OCI-LY7 (cell line): ENCODE results near the gene TRPM2. TPM values are rescaled to one million over a fixed set of nuclear protein-coding genes. Genes with fewer than 3 reads are reported as not detected.

Experiments
- BruUV-seq: library from RNA; stranded (reverse); fragments of 400-500 nt; replicated peaks from 2 replicates; lab custom pipeline; 2021; lab: Mats Ljungman, UMichigan
- CTCF ChIA-PET: fragments of 300-600 bp; sonication (Branson Sonifier 250); formaldehyde crosslinking; loops from one replicate; lab custom pipeline; 2022; ENCODE audit warnings: antibody characterized with exemption; ENCODE audit not compliant: unreplicated experiment; lab: Charles Lee
- POLR2A ChIA-PET: fragments of 300-600 bp; sonication (Branson Sonifier 250); formaldehyde crosslinking; loops from one replicate; lab custom pipeline; 2022; ENCODE audit warnings: antibody characterized with exemption; lab: Charles Lee
- DNase-seq: peaks from one replicate; pipeline ENCODE4 v3.0.0-alpha.2; 2015; ENCODE audit warnings: low spot score
- H2AFZ ChIP-seq: fragments of 200-600 bp; sonication (generic), shearing (Covaris generic); 2 replicates; pipeline ENCODE4 v1.6.1; 2014; ENCODE audit warnings: mild to moderate bottlenecking, antibody characterized with exemption, low read length, moderate library complexity
- H3K27ac ChIP-seq: fragments of 200-600 bp; sonication (generic); 2 replicates; pipeline ENCODE4 v1.5.1; 2014; ENCODE audit warnings: mixed run types, low read depth, mild to moderate bottlenecking, moderate library complexity, low read length, inconsistent platforms; ENCODE audit not compliant: poor library complexity, severe bottlenecking
- H3K36me3 ChIP-seq: fragments of 200-600 bp; sonication (generic); 2 replicates; pipeline ENCODE4 v1.6.1; 2014; ENCODE audit warnings: mild to moderate bottlenecking, antibody characterized with exemption, low read length, moderate library complexity, mixed read lengths; ENCODE audit not compliant: insufficient read depth
- H3K4me1 ChIP-seq: fragments of 200-600 bp; sonication (generic); 2 replicates; pipeline ENCODE4 v1.5.1; 2014; ENCODE audit warnings: mild to moderate bottlenecking, low read length; ENCODE audit not compliant: insufficient read depth, poor library complexity, severe bottlenecking
- H3K4me2 ChIP-seq: fragments of 200-600 bp; sonication (generic); 2 replicates; pipeline ENCODE4 v1.6.1; 2014; ENCODE audit warnings: mild to moderate bottlenecking, low read length
- H3K4me3 ChIP-seq: fragments of 200-600 bp; sonication (generic); 2 replicates; pipeline ENCODE4 v1.5.1; 2014; ENCODE audit warnings: mild to moderate bottlenecking, low read depth, low read length; ENCODE audit not compliant: poor library complexity, severe bottlenecking
- H3K79me2 ChIP-seq: fragments of 200-600 bp; sonication (generic); 2 replicates; pipeline ENCODE4 v1.6.1; 2016; ENCODE audit warnings: low read depth, mild to moderate bottlenecking, low read length, moderate library complexity, mixed read lengths; ENCODE audit not compliant: insufficient read depth
- H3K9me2 ChIP-seq: fragments of 200-600 bp; sonication (generic); 2 replicates; pipeline ENCODE4 v1.6.1; 2016; ENCODE audit warnings: mild to moderate bottlenecking, low read length, mixed read lengths; ENCODE audit not compliant: insufficient read depth
- H3K9me3 ChIP-seq: fragments of 200-600 bp; sonication (generic); 2 replicates; pipeline ENCODE4 v1.6.1; 2014; ENCODE audit warnings: mild to moderate bottlenecking, mixed run types, low read length, mixed read lengths
- H4K20me1 ChIP-seq: fragments of 200-600 bp; sonication (generic); 2 replicates; pipeline ENCODE4 v1.6.1; 2014; ENCODE audit warnings: mild to moderate bottlenecking, antibody characterized with exemption, low read length, moderate library complexity, mixed read lengths; ENCODE audit not compliant: insufficient read depth
- CTCF ChIP-seq: fragments of 200-600 bp; sonication (generic); conservative IDR thresholded peaks from 2 replicates; pipeline ENCODE4 v1.5.1; 2014; ENCODE audit warnings: mild to moderate bottlenecking, antibody characterized with exemption, low read length, moderate library complexity, mixed read lengths
- EZH2phosphoT487 ChIP-seq: fragments of 200-600 bp; sonication (generic); IDR thresholded peaks from 2 replicates; pipeline ENCODE4 v1.6.1; 2018; ENCODE audit warnings: low read depth, borderline replicate concordance, mild to moderate bottlenecking, mixed run types, antibody characterized with exemption, low read length, moderate library complexity, mixed read lengths
- intact Hi-C: fragments of 100-400 bp; cut with micrococcal nuclease; formaldehyde crosslinking; loops from one replicate; pipeline ENCODE4 v1.10.0; 2022; ENCODE audit not compliant: unreplicated experiment
- total RNA-seq, 2 experiments: library from RNA; depleted of rRNA in 1 of 2; stranded (reverse); fragments of >200 nt in 1 of 2; shearing (Covaris generic) in 1 of 2; gene quantifications; 2 replicates each; pipeline ENCODE4 v1.2.3, GENCODE V29; 2014 to 2022

The TRPM2 gene
- total RNA-seq, 2 experiments from 2014 or later = 1.8 to 7.1 TPM

GRCh38 chr21:44433791-44434567, 80.6 kb downstream of the TRPM2 start:
- ChIA-PET POLR2A (no interaction called here), CTCF (no interaction called here)
- Histone ChIP-seq H3K4me1 (no peaks in the 10 kb centered on the region), H3K4me3 (no peak overlapping the region), H3K9me3 (peaks cover 8% of the 10 kb centered on the region), H3K79me2 (no peaks in the 10 kb centered on the region), H3K4me2 (no peak overlapping the region), H3K27ac (no peak overlapping the region), H2AFZ (no peak overlapping the region), H3K9me2 (no peaks in the 10 kb centered on the region), H3K36me3 (no peaks in the 10 kb centered on the region), H4K20me1 (no peaks in the 10 kb centered on the region)
- intact Hi-C loops = no loop called here
- TF ChIP-seq CTCF (no peak), EZH2phosphoT487 (no peak)
- no TSS peak for BruUV-seq
- no peak for DNase-seq

GRCh38 chr21:44434568-44434925, 81.1 kb downstream of the TRPM2 start:
- no peaks in the 10 kb centered on the region for H3K36me3 ChIP-seq
- H4K20me1 ChIP-seq = no peaks in the 10 kb centered on the region
- H3K9me2 ChIP-seq = no peaks in the 10 kb centered on the region
- H3K9me3 ChIP-seq = peaks cover 7% of the 10 kb centered on the region
- ChIA-PET CTCF (no interaction called here), POLR2A (no interaction called here)
- no peak for DNase-seq
- intact Hi-C loops = no loop called here
- BruUV-seq = no TSS peak
- H3K4me1 ChIP-seq = no peaks in the 10 kb centered on the region
- H3K4me2 ChIP-seq = no peak overlapping the region
- no peak overlapping the region for H3K27ac ChIP-seq
- no peak overlapping the region for H3K4me3 ChIP-seq
- H3K79me2 ChIP-seq = no peaks in the 10 kb centered on the region
- TF ChIP-seq CTCF (no peak), EZH2phosphoT487 (no peak)
- no peak overlapping the region for H2AFZ ChIP-seq

GRCh38 chr21:44434936-44435635, 81.7 kb downstream of the TRPM2 start:
- TF ChIP-seq CTCF (no peak), EZH2phosphoT487 (no peak)
- Histone ChIP-seq H3K9me2 (no peaks in the 10 kb centered on the region), H3K79me2 (no peaks in the 10 kb centered on the region), H3K4me3 (no peak overlapping the region), H3K36me3 (no peaks in the 10 kb centered on the region), H4K20me1 (no peaks in the 10 kb centered on the region), H3K9me3 (peaks cover 1% of the 10 kb centered on the region; the same call in 1 of the 2 replicates), H3K4me1 (no peaks in the 10 kb centered on the region), H3K4me2 (no peak overlapping the region), H3K27ac (no peak overlapping the region), H2AFZ (no peak overlapping the region)
- no TSS peak for BruUV-seq
- intact Hi-C loops = no loop called here
- no peak for DNase-seq
- ChIA-PET CTCF (no interaction called here), POLR2A (no interaction called here)
